HG03558 (cell line): ENCODE measurements around the gene MYO3A.
"Not testable (repeated sequence)": the region's sequence is repeated elsewhere in the genome, so short reads cannot be mapped to it uniquely, and the experiment has no call there.

ENCODE experiments used
- ATAC-seq: cut with Tn5 transposase; IDR thresholded peaks from one replicate; pipeline ENCODE4 v1.9.1; 2021; ENCODE audit warnings: moderate number of reproducible peaks; ENCODE audit not compliant: unreplicated experiment; ENCODE audit errors: extremely low read depth

MYO3A gene

GRCh38 chr10:26064106-26064505 is 130.1 kb downstream of the MYO3A start:
- no peak for ATAC-seq

DNA sequence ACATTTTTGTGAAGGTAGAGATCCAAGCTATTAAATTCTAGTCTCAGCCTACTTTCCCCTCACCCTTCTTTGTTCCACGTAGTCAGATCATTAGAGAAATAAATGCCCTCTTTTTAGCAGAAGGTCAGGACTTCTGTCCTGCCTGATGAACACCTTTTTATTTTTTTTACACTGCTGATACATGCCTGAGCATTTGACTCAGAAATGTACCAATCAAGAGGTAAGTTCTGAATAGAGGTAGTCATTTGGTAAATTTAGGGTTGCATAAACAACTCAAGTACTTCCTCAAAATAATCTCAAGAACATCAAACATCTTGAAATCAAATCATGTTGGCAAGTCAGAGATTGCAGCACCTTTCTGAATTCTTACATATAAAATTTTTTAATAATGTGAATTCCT is 133.7 kb downstream of the MYO3A start:
- ATAC-seq, result no peak

DNA sequence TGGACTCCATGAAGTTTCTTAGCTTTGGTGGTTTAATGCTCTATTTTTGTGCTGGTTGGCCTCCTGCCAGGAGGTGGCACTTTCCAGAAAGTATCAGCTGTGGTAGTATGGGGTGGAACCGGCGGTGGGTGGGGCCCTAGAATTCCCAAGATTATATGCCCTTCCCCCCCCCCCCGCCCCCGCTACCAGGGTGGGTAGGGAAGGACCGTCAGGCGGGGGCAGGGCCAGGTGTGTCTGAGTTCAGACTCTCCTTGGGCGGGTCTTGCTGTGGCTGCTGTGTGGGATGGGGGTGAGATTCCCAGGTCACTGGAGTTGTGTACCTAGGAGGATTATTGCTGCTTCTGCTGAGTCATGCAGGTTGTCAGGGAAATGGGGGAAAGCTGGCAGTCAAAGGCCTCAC is 146.9 kb downstream of the MYO3A start:
- not testable (repeated sequence) for ATAC-seq

DNA sequence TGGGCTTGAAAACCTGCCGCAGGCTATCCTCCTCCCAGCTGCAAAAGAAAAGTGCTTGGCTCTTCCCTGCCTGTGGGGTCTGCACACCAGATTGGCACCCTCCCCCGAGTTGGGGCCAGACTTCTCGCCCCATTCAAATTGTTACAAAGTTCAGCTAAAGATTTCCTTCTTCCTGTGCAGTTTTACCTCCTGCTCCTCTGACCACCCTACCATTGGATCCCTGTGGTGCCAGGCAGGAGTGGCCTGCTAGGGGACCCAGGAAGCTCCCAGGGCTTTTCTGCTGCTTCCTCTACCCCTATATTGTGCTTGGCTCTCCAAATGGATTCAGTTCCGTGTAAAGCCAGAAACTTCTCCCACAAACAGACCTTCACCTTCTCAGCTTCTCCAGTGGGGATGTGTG is 147.4 kb downstream of the MYO3A start:
- ATAC-seq, result no peak

GRCh38 chr10:26085549-26085948 is 151.5 kb downstream of the MYO3A start:
- ATAC-seq, result no peak

GRCh38 chr10:26087666-26088065 is 153.6 kb downstream of the MYO3A start:
- ATAC-seq, result no peak

DNA sequence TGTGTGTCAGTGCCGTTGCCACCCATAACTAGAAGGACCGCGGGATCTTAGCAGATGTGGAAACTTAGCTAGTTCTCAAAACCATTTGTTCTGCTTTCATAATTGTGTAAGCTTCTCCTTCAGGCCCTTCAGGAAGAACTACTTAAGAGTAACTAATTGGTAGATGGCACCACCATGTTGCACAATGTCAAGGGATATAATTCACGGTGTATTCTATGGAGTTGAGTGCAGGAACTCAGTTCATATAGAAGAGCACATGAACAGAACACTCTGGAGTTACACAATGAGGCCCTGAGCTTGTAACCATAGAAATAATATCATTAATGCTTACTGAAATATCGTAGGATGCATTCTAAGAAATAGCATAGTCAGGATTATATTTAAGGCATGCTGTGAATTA is 156.0 kb downstream of the MYO3A start:
- no peak for ATAC-seq

DNA sequence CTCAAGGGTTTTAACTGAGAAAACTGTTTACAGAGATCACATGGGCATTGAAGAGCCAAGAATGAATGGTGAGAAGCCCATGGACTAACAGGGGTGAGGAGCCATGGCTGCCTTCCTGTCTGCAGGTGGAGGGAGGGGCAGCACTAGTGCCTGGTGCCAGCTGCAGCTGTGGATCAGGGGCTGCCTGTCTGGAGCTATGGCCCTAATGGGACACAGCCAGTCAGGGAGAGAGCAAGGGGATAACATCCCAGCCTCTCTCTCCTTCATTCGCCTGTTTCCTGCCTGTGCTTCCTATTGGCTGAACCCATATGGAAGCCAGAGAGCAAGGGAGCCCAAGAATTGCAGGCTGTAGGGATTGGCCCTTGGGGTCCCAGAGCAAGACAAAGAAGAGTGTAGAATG is 156.7 kb downstream of the MYO3A start:
- no peak for ATAC-seq

GRCh38 chr10:26093229-26093628 is 159.2 kb downstream of the MYO3A start:
- no peak for ATAC-seq

- ATAC-seq, result no peak
Measured at GRCh38 chr10:26095781-26096180, 161.8 kb downstream of the MYO3A start.

DNA sequence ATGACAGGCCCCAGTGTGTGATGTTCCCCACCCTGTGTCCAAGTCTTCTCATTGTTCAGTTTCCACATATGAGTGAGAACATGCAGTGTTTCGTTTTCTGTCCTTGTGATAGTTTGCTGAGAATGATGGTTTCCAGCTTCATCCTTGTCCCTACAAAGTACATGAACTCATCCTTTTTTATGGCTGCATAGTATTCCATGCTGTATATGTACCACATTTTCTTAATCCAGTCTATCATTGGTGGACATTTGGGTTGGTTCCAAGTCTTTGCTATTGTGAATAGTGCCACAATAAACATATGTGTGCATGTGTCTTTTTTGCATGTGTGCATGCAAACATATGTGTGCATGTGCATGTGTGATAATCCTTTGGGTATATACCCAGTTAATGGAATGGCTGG is 163.5 kb downstream of the MYO3A start:
- not testable (repeated sequence) for ATAC-seq

DNA sequence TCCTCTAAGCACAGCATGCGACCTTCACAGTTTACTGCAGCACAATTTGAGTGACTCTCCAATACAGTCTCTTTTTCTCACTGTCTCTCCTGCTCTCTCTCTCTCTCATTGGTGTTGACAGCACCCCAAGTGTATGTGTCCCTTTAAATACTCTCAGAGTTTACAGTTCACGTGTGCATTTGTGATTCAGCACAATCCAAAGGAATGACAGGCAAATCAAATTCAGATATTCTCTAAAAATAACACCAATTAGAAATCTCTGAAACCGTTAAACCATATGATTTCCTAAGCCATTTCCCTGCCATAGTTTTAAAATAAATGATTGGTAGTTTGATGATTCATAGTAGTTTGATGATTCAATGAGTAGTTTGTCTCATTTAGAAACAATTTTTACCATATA is 178.5 kb downstream of the MYO3A start:
- no peak for ATAC-seq

DNA sequence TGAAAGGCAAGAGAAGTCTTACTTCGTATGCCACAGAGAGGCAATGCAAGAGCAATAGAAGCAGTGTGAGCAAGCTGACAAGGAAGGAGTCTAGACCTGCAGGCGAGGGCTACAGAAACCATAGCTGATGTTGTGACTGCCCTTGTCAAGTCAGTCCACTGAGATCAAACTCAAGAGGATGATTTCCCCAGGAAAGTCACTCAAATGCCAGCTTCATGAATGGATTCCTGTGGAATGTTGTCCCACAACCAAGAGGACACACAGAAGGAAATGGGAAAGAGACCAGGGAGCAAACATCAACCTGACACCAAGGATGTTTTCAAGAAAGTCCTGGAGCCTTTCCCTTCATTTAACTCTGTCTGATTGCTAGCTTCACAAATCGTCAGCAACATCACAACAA is 204.6 kb downstream of the MYO3A start:
- ATAC-seq, result no peak

GRCh38 chr10:26156019-26156418 is 222.0 kb downstream of the MYO3A start:
- no peak for ATAC-seq

DNA sequence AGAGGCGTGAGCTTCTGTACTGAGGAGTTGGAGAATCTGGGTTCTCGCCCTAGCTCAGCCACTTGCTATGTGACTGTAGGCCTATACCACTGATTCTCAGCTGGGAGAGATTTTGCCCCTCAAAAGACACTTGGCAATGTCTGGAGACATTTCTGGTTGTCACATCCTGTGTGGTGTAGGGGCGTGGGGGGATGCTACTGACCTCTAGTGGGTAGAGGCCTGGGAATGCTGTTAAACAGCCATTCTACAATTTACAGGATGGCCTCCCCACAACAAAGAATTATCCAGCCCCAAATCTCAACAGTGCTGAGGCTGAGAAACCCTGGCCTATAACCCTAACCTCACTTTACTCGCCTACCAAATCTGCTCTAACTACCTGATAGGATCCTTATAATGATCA is 223.7 kb downstream of the MYO3A start:
- no peak for ATAC-seq

DNA sequence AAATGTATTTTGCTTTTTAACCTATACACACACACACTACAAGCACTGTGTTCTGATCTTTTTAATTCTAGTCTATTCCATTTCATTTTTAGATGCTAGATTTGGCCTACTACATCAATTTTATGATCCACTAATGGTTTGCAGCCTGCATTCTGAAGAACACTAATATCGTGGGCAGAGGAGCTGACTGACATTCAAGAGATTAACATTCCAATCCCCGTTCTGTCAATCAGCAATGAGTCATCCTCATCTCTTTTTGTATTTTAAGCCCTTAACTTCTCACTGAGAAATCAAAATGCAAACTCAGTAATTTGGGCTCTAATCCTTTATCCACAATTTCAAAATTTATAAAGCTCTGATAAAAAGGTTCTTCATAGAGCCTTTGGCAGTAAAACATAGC is 235.4 kb downstream of the MYO3A start:
- ATAC-seq, result no peak

- ATAC-seq, result no peak
Measured at GRCh38 chr10:26172131-26172530, 238.1 kb downstream of the MYO3A start.

GRCh38 chr10:26173837-26174236 is 239.8 kb downstream of the MYO3A start:
- ATAC-seq, result no peak

GRCh38 chr10:26177341-26177740 is 243.3 kb downstream of the MYO3A start:
- ATAC-seq, result no peak

- ATAC-seq, result no peak
Measured at GRCh38 chr10:26194275-26194674, 260.2 kb downstream of the MYO3A start.

DNA sequence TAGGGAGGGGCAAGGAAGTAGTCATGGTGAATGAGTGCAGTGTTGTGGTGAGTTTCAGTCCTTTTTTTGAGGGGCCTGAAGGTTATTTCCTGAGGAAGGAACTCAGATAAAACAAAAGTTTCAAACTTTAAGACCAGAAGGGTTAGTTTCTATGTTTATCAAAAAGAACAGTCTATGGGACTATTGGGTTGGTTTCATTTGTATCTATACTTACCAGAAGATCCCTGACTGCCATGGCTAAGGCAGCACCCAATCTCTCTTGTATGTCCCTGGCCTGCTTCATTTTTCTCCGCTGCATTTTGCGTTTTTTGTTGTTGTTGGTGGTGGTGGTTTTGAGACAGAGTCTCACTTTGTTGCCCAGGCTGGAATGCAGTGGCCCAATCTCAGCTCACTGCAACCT is 263.2 kb downstream of the MYO3A start:
- ATAC-seq, result no peak

DNA sequence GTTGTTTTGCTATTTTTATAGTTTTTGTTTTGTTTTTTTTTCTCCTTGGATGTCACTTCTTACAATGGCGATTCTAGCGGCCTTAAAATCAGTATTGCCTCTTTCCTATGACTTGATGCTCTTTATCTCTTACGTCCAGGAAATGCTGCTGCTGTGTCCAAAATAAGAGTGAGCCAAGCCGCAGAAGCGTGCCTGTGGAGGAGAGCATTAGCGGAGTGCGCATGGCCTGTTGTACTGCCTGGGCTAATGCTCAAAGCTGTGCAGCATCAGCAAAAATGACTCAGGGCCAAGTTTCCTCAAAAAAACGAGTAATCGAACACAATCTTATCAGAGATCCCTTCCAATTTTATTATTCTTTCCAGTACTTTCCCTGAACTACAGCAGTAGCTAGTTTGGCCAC is 264.1 kb downstream of the MYO3A start:
- ATAC-seq, result no peak

- no peak for ATAC-seq
Measured at GRCh38 chr10:26199841-26200240, 265.8 kb downstream of the MYO3A start.
